Astrocyte (in vitro differentiated cells and primary cell): ENCODE results near the gene GPR39.

Experiments used
- EZH2 ChIP-seq: IDR thresholded peaks from 2 replicates; pipeline ENCODE4 v1.6.1; 2012; ENCODE audit warnings: mild to moderate bottlenecking, low read length, inconsistent platforms; ENCODE audit not compliant: insufficient read depth
- TF ChIP-seq, protein P1 (sequence below): IDR thresholded peaks from 2 replicates; pipeline ENCODE4 v1.5.1; 2011; ENCODE audit warnings: low read depth, mild to moderate bottlenecking, inconsistent platforms, low read length, moderate library complexity; ENCODE audit not compliant: insufficient read depth

DNA sequence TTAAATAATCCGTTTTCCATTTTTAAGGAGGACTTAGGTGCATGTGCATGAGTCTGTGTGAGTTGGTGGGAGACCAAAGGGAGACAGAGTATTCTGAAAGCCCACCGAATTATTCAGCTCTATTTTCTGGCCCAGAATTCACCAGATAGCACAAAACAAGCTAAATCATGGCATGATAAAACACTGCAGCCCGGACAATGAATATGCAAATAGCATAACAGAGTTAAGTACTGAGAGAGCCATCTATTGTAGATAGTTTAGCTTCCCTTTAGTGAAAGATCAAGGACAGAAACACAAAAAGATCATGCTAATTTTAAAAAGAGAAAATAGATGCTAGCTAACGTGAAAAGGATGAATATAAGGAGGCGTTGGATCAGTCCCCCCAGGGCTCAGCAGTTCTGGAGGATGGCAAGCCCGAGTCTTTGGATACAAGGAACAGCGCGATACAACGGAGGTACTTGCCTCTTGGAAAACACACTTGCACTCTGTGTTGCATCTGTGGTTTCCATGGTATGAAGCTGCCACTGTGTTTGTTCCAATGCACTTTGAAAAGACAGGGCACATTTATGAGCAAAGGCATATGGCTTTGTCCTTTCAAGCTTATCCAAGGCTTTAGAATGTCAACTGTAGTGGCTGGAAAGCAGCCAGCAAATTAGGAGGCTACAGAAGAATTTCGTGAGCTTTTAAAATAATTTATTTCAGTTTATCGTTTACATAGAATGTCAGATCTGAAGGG, 133.5 kb downstream of the GPR39 start:
- TF ChIP-seq, protein P1, sequence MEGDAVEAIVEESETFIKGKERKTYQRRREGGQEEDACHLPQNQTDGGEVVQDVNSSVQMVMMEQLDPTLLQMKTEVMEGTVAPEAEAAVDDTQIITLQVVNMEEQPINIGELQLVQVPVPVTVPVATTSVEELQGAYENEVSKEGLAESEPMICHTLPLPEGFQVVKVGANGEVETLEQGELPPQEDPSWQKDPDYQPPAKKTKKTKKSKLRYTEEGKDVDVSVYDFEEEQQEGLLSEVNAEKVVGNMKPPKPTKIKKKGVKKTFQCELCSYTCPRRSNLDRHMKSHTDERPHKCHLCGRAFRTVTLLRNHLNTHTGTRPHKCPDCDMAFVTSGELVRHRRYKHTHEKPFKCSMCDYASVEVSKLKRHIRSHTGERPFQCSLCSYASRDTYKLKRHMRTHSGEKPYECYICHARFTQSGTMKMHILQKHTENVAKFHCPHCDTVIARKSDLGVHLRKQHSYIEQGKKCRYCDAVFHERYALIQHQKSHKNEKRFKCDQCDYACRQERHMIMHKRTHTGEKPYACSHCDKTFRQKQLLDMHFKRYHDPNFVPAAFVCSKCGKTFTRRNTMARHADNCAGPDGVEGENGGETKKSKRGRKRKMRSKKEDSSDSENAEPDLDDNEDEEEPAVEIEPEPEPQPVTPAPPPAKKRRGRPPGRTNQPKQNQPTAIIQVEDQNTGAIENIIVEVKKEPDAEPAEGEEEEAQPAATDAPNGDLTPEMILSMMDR: no peak
- TF ChIP-seq EZH2: no peak
